GM15510 (cell line): ENCODE data around the gene LRTM2.

ENCODE experiments used
- POLR2A ChIP-seq: IDR thresholded peaks from 3 replicates; pipeline ENCODE4 v1.6.1; 2011; ENCODE audit warnings: borderline replicate concordance; ENCODE audit not compliant: insufficient read length; ENCODE audit errors: extremely low read depth

Gene LRTM2

GRCh38 chr12:1828856-1829255 is 8.5 kb downstream of the LRTM2 start:
- TF ChIP-seq POLR2A: no peak

GRCh38 chr12:1829306-1829900 is 9.0 kb downstream of the LRTM2 start:
- no peak for TF ChIP-seq POLR2A

GRCh38 chr12:1830401-1830845 is 10.1 kb downstream of the LRTM2 start:
- no peak for TF ChIP-seq POLR2A

- no peak for TF ChIP-seq POLR2A
Measured at GRCh38 chr12:1830981-1831963, 10.9 kb downstream of the LRTM2 start.

- no peak for TF ChIP-seq POLR2A
Measured at GRCh38 chr12:1832801-1833595, 12.6 kb downstream of the LRTM2 start.

GRCh38 chr12:1833596-1834028 is 13.2 kb downstream of the LRTM2 start:
- no peak for TF ChIP-seq POLR2A

GRCh38 chr12:1834186-1834925 is 14.0 kb downstream of the LRTM2 start:
- no peak for TF ChIP-seq POLR2A

- no peak for TF ChIP-seq POLR2A
Measured at GRCh38 chr12:1835211-1836131, 15.1 kb downstream of the LRTM2 start.

GRCh38 chr12:1836241-1836803 is 16.0 kb downstream of the LRTM2 start:
- TF ChIP-seq POLR2A: no peak

- TF ChIP-seq POLR2A: no peak
Measured at GRCh38 chr12:1836854-1837421, 16.6 kb downstream of the LRTM2 start.

- no peak for TF ChIP-seq POLR2A
Measured at GRCh38 chr12:1837541-1838204, 17.3 kb downstream of the LRTM2 start.

GRCh38 chr12:1838205-1838993 is 18.0 kb downstream of the LRTM2 start:
- no peak for TF ChIP-seq POLR2A

GRCh38 chr12:1838994-1839365 is 18.6 kb downstream of the LRTM2 start:
- no peak for TF ChIP-seq POLR2A
